Stromal cell of bone marrow (primary cell): ENCODE data around the gene HRAS.
A peak's percentile ranks its signal among the peaks of the same experiment; 100 is the strongest.
"Not testable (repeated sequence)": the region's sequence is repeated elsewhere in the genome, so short reads cannot be mapped to it uniquely, and the experiment has no call there.

ENCODE experiments used
- DNase-seq: peaks from one replicate; pipeline ENCODE4 v3.0.0-alpha.2; 2012; ENCODE audit warnings: low read depth

Gene HRAS

DNA sequence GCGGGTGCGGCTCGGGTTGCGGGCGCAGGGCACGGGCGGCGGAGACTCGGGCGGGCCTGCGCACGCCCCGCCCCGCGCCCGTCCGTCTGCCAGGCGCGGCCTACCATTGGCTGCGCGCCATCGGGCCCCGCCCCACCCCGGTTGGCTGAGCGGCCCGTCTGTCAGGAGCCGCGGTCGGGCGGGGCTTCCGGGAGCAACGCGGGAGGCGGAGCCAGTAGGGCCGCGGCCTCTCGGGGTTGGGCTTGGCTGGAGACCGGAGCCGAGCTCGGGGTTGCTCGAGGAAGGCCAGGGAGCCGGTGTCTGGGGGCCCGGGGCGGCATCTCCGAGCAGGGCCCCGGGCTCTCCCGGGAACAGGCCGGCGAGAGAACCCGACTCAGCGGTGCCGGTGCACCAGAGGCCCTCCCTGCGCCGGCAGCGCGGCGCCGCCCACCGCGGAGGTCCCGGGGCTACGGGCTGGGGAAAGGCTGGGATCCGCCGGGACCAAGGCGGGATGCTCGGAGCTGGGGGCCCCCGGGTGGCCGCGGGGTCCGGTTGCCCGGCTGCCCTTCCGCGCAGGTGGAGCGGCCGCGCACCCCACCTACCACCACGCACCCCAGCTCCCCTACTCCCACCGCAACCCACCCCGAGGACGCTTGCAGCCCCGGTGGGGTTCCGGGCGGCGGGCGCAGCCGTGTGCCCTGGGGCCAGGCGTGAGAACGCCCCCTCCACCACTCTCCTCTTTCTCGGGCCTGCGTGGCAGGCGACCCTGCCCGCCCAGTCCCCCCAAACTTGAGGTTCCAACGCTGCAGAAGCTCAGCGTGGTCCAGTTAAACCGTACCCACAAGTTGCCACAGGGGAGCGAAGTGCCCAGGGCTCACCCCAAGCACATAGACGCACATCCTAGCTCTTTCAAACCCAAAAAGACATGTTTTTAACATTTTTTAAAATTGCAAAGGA, at the start of gene HRAS:
Gene HRAS (minus strand): TSS at position 58 of the 936 bp plus-strand sequence.
- peak; percentile 85 for DNase-seq

DNA sequence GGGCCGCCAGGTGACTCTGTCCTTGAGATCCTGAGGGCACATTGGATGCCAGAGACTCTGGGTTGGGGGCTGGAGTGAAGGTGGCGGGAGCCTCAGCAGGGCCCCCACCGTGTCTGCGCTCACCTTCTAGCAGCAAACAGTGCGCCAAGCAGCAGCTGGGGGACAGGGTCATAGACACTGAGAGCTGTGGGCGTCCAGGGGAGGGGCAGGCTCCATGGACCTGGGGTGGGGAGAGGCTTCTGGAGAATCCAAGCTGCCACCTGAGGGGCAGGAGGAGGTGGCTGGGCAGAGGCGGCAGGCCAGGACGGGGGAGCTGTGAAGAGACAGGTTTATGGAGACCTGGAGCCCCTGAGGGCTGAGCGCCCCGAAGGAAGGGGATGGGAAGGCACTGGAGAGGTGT, 48.9 kb upstream of the HRAS start:
- DNase-seq: no peak

DNA sequence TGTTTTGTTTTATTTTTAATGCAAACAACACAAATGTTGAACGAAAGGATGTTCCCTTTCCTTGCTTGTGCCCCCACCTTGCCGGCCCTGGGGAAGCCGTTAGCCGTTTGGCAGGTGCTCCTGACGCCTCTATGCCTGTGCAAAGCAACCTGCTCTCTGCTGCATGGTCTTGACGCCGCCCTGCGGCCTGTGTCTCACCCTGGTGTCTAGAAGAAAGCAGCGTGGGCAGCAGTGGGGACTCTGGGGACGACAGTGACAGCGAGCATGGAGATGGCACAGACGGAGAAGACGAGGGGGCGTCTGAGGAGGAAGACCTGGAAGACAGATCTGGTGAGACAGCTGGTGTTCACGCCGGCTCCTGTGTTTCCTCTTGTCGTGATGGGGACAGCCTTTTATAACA, 46.4 kb upstream of the HRAS start:
- no peak for DNase-seq

- DNase-seq: no peak
Observed at GRCh38 chr11:581342-581741, 46.0 kb upstream of the HRAS start.

DNA sequence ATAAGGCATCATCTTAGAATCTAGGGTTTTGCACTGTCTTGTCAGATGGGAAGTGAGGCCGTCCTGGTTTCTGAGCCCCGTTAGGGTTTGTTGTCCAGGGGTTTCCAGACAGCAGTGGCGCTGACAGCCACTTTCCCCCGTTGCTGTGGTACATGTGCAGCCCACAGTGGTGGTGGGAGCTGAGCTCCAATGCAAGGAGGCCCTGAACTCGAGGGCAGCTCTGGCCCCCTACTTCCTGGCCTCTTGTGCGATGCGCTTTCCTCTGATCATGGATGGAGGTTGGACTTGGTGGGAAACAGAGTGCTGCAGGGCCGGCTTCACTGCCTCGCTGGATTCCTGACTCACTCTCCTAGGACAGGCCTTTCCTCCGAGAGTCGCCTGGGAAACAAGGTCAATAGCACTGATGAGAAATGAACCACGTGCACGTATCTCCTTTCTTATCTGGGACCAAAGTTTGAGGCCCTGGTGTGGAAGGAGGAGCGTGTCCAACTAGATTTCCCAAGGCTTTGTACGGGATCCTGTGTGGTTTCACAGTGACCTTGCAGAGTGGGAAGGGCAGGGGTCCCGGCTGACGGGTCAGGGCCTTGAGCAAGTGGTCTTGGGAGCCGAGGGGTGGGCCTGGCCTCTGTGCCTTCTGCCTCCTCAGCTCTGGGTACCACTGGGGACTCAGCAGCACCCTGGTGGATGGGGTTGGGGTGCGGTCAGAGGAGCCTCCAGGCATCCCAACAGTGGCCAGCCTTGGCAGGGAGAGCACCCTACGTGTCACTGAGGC, 44.6 kb upstream of the HRAS start:
- DNase-seq: no peak

DNA sequence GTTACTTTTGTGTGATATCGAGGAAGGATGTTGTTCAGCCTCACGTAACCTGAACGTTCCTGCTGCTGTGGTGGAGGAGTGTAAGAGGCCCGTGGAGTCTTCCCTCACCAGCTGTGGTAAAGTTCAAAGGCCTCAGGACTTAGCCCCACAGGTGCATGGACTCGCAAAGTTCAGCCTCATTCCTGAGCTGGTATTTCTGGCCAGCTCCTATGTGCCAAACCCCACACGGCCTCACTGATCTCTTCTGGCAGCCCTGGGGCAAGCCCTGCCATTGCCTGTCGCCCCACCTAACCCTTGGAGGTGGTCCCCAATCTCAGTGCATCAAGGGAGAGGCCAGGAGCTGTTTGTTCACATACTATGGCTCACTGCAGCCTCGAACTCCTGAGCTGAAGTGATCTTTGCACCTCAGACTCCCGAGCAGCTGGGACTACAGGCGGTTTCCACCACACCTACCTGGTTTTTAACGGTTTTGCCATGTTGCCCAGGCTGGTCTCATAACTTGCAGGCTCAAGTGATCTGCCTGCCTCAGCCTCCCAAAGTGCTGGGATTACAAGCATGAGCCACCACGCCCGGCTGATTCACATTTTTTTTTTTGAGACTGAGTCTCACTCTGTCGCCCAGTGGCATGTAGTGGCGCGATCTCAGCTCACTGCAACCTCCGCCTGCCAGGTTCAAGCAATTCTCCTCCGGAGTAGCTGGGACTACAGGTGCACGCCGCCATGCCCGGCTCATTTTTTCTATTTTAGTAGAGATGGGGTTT, 43.1 kb upstream of the HRAS start:
- no peak for DNase-seq

- DNase-seq: no peak
Observed at GRCh38 chr11:577611-577894, 42.2 kb upstream of the HRAS start.

DNA sequence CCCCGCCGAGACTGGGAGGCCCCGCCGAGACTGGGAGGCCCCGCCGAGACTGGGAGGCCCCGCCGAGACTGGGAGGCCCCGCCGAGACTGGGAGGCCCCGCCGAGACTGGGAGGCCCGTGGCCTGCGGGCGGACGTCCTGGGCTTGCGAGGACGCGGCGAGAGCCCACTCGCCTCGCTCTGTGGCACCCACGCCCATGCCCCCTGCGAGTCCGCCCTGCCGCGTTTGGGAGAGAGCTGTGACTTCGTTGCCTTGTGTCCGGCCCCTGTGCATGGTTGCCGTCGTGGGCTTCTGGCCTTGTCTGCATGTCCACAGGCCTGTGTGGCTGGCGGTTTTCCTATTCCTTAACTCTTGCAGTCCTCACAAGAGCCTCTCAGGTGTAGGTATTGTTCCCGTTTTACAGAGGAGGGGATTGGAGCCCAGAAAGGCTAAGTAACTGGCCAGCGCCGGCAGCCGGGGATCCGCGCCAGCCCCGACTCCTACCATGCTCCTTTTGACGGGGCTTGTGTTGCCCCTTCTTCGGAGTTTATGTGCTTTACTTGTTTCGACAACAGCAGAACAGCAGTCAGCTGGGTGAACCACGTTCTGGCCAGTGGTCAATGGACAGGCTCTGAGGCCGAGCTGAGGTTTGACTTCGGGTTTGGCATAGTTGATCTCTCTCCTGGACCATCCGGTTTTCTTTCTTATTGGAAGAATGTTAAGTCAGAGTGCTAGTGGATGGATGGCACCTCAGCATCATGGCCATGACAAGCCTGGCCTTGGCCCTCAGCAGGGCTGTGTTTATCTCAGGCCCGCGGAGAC, 41.6 kb upstream of the HRAS start:
- no peak for DNase-seq

DNA sequence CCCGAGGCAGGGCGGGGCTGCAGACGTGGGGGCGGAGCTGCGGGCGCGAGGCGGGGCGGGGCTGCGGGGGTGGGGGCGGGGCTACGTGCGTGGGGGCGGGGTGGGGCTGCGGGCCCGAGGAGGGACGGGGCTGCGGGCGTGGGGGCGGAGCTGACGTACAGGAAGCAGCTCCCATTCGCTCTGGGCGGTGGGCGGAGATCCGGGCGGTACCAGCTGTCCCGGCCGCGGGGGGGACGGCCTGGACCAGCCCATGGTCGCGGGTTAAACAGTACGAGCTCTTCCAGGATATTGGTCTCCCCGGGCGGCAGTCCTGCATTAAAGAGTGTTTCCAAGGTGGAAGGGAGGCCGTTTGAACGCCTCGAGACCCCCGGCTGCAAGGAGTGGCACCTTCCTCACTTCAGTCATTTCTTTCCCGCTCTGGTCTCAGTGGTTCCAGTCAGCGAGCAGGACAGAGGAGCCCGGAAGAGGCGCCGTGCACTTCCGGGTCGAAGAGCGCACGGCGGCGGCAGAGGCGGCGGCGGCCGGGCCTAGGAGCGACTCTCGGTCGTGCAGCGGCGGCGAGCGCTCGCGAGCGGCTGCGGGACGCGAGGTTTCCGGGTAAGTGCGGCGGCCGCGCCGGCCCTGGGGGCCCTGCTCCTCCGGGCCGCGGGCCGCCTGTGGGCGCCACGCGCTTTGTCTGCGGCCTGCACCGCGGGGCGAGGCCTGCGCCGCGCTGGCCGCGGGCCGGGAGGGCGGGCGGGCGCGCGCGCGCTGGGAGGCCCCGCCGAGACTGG, 40.8 kb upstream of the HRAS start, which contains the start of gene PHRF1:
Gene PHRF1 (plus strand): TSS at position 475 of the 773 bp plus-strand sequence. CDS start 5,043 bp downstream, outside the sequence.
- DNase-seq: peak; percentile 83

GRCh38 chr11:575313-575995, 40.1 kb upstream of the HRAS start:
- no peak for DNase-seq

DNA sequence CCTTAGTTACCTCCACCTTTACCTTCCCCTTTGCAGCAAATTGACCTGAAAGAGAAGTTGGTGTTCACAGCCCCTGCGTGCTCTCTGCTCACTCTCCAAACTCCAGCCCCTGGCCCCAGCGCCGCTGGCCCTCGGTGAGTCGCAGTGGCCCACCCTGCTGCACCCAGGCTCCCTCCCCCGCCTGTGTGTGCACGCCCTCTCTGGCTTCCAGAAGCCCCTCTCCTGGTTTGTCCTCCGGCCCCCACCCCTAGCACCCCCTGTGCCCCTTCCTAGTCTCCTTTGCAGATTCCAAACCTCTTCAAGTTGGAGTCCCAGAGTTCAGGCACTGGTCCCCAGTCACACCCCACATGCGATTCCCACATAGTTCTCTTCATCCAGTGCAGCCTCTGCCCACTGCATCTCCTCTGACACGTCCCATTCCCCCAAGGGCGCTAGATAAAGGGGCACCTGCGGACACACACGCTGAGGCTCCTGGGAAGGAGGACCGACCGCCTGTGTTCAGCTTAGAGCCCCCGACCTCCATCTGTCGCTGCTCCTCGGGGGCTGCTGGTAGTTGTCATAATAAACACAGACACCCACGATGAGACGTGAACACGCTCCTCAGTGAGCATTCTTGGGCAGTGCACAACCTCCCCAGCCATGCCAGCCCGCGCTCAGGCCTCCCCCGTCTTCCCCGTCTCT, 39.4 kb upstream of the HRAS start:
- DNase-seq: no peak

GRCh38 chr11:574031-574570, 38.7 kb upstream of the HRAS start:
- not testable (repeated sequence) for DNase-seq

GRCh38 chr11:573146-573759, 37.9 kb upstream of the HRAS start:
- DNase-seq: no peak

GRCh38 chr11:571802-572185, 36.4 kb upstream of the HRAS start:
- no peak for DNase-seq

DNA sequence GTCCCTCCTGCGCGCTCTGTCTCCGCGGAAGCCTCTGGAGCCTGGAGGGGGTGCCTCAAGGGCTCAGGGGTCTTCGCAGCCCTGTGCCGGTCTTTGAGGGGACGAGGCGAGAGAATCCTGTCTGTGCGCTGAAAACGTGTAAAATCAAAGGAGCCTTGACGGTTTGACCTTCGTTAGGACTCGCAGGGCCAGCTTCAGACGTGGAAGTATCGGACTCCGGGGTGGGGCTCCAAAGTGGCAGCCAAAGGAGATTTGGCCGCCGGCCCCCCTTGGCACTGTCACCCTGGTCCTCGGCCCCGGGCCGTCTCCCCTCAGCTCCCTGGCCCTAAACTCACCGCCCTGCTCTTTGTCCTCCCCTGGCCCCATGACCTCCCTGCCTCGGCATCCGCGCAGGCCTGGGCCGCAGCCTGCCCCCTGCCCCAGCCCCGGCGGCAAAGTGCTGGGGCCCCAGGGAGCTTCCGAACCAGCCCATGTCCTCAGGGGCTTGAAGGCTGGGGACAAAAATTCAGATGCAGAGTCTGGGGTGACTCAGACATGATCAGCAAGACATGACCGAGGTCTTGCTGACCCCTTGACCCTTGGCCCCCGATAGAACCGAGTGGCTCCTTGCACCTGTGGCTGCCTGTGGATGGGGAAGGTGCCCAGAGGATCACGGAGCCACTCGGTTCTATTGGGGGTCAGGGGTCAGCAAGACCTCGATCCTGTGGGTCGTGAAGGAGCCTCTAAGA, 33.9 kb upstream of the HRAS start:
- DNase-seq: no peak

GRCh38 chr11:568306-569157, 33.2 kb upstream of the HRAS start:
- peak; percentile 81 for DNase-seq

- no peak for DNase-seq
Observed at GRCh38 chr11:567629-568292, 32.4 kb upstream of the HRAS start.
